ENCODE data around the gene ISG15. TPM values are rescaled to one million over a fixed set of nuclear protein-coding genes. Genes with fewer than 3 reads are reported as not detected.

Gene ISG15
- total and polyA plus RNA-seq, 2 of the 13 experiments (the other 11 are each of a cell fraction or from before 2014, with no cell fraction given) = 42.1 to 54.9 TPM

DNA sequence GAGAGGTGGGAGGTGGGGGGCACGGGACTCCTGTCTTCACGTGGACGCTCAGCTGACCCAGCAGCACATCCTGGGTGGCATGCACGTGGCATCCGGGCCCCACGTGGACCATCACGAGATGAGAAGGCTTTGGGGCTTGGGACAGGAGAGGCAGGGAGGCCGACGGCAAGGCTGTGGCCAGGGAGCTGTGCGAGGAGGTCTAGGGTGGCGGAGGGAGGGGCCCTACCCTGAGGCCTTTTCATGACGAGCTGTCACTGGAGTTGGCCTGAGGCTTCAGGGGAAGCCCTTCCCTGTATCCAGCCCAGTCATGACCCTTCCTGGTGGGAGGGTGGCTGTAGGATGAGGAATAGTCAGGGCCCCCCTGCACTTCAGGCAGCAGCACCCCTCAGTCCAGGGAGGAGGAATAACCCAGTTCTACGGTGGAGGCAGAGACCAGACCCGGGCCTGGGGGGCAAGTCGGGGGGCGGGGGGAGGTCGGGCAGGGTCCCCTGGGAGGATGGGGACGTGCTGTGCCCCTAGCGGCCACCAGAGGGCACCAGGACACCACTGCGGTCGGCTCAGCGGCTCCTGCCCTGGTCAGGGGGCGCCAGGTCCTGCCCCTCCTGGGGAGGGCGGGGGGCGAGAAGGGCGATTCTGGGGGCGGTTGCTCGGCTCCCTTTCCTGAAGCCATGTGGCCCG is 29.4 kb upstream of the ISG15 start (continued):
- TF ChIP-seq, protein P1, sequence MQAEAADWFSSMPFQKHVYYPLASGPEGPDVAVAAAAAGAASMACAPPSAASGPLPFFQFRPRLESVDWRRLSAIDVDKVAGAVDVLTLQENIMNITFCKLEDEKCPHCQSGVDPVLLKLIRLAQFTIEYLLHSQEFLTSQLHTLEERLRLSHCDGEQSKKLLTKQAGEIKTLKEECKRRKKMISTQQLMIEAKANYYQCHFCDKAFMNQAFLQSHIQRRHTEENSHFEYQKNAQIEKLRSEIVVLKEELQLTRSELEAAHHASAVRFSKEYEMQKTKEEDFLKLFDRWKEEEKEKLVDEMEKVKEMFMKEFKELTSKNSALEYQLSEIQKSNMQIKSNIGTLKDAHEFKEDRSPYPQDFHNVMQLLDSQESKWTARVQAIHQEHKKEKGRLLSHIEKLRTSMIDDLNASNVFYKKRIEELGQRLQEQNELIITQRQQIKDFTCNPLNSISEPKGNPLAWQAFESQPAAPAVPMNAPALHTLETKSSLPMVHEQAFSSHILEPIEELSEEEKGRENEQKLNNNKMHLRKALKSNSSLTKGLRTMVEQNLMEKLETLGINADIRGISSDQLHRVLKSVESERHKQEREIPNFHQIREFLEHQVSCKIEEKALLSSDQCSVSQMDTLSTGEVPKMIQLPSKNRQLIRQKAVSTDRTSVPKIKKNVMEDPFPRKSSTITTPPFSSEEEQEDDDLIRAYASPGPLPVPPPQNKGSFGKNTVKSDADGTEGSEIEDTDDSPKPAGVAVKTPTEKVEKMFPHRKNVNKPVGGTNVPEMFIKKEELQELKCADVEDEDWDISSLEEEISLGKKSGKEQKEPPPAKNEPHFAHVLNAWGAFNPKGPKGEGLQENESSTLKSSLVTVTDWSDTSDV (CRISPR knock-in tag; IDR thresholded peaks at IDR 0.05) = 0 out of 2 replicates have a peak, but pooled peaks have one; percentile 40
- TF ChIP-seq ZNF891 (CRISPR knock-in tag; IDR thresholded peaks at IDR 0.05) = 0 out of 2 replicates have a peak, but pooled peaks have one; percentile 32
- TF ChIP-seq ZBTB7B (CRISPR knock-in tag; IDR thresholded peaks at IDR 0.05) = peak; percentile 73; the same call in 1 of the 2 replicates
- peak; percentile 74 for TF ChIP-seq RAD21 (CRISPR knock-in tag; IDR thresholded peaks at IDR 0.05)
- no peak for TF ChIP-seq SMARCE1 (IDR thresholded peaks at IDR 0.05; ENCODE audit: borderline replicate concordance)
- TF ChIP-seq, protein P2, sequence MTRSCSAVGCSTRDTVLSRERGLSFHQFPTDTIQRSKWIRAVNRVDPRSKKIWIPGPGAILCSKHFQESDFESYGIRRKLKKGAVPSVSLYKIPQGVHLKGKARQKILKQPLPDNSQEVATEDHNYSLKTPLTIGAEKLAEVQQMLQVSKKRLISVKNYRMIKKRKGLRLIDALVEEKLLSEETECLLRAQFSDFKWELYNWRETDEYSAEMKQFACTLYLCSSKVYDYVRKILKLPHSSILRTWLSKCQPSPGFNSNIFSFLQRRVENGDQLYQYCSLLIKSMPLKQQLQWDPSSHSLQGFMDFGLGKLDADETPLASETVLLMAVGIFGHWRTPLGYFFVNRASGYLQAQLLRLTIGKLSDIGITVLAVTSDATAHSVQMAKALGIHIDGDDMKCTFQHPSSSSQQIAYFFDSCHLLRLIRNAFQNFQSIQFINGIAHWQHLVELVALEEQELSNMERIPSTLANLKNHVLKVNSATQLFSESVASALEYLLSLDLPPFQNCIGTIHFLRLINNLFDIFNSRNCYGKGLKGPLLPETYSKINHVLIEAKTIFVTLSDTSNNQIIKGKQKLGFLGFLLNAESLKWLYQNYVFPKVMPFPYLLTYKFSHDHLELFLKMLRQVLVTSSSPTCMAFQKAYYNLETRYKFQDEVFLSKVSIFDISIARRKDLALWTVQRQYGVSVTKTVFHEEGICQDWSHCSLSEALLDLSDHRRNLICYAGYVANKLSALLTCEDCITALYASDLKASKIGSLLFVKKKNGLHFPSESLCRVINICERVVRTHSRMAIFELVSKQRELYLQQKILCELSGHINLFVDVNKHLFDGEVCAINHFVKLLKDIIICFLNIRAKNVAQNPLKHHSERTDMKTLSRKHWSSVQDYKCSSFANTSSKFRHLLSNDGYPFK (CRISPR knock-in tag; IDR thresholded peaks at IDR 0.05; ENCODE audit: borderline replicate concordance) = no peak
- TF ChIP-seq, protein P3, sequence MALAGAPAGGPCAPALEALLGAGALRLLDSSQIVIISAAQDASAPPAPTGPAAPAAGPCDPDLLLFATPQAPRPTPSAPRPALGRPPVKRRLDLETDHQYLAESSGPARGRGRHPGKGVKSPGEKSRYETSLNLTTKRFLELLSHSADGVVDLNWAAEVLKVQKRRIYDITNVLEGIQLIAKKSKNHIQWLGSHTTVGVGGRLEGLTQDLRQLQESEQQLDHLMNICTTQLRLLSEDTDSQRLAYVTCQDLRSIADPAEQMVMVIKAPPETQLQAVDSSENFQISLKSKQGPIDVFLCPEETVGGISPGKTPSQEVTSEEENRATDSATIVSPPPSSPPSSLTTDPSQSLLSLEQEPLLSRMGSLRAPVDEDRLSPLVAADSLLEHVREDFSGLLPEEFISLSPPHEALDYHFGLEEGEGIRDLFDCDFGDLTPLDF (CRISPR knock-in tag; IDR thresholded peaks at IDR 0.05) = no peak
- no peak for TF ChIP-seq CAMTA2 (CRISPR knock-in tag; IDR thresholded peaks at IDR 0.05; ENCODE audit: borderline replicate concordance)
- no peak for TF ChIP-seq DNMT3B (CRISPR knock-in tag; conservative IDR thresholded peaks at IDR 0.05)
- no peak for TF ChIP-seq ZFAT (CRISPR knock-in tag; conservative IDR thresholded peaks at IDR 0.05)
- no peak for TF ChIP-seq KMT2B (CRISPR knock-in tag; IDR thresholded peaks at IDR 0.05)
- TF ChIP-seq, protein P4, sequence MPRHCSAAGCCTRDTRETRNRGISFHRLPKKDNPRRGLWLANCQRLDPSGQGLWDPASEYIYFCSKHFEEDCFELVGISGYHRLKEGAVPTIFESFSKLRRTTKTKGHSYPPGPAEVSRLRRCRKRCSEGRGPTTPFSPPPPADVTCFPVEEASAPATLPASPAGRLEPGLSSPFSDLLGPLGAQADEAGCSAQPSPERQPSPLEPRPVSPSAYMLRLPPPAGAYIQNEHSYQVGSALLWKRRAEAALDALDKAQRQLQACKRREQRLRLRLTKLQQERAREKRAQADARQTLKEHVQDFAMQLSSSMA (CRISPR knock-in tag; IDR thresholded peaks at IDR 0.05) = no peak
- no peak for TF ChIP-seq MAF1 (CRISPR knock-in tag; IDR thresholded peaks at IDR 0.05; ENCODE audit: borderline replicate concordance)
- no peak for TF ChIP-seq RARG (CRISPR knock-in tag; IDR thresholded peaks at IDR 0.05; ENCODE audit: low read depth)
- TF ChIP-seq, protein P5, sequence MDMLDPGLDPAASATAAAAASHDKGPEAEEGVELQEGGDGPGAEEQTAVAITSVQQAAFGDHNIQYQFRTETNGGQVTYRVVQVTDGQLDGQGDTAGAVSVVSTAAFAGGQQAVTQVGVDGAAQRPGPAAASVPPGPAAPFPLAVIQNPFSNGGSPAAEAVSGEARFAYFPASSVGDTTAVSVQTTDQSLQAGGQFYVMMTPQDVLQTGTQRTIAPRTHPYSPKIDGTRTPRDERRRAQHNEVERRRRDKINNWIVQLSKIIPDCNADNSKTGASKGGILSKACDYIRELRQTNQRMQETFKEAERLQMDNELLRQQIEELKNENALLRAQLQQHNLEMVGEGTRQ (IDR thresholded peaks at IDR 0.05; ENCODE audit: low read depth, low read length) = no peak
- TF ChIP-seq, protein P5 (CRISPR knock-in tag; IDR thresholded peaks at IDR 0.05; ENCODE audit: borderline replicate concordance) = no peak
- TF ChIP-seq CBX1 (IDR thresholded peaks at IDR 0.05; ENCODE audit: low read depth) = no peak
- no peak for TF ChIP-seq ZNF572 (CRISPR knock-in tag; IDR thresholded peaks at IDR 0.05)
- TF ChIP-seq STAG1 (CRISPR knock-in tag; IDR thresholded peaks at IDR 0.05) = peak; percentile 84
- TF ChIP-seq HOXD1 (CRISPR knock-in tag; IDR thresholded peaks at IDR 0.05) = no peak
- TF ChIP-seq ZNF333 (CRISPR knock-in tag; IDR thresholded peaks at IDR 0.05; ENCODE audit: borderline replicate concordance) = no peak

Measured in HepG2 (cell line).